NCI-H748 (cell line): Measurements from ENCODE around the gene FER.

Experiments
- DNase-seq: peaks from one replicate; lab custom pipeline; 2025; ENCODE audit not compliant: unreplicated experiment; lab: John Stamatoyannopoulos, UW

The FER gene

GRCh38 chr5:109225716-109226625 is 478.3 kb downstream of the FER start:
- no peak for DNase-seq

GRCh38 chr5:109230369-109230768 is 482.7 kb downstream of the FER start:
- DNase-seq: no peak

GRCh38 chr5:109231331-109231730 is 483.6 kb downstream of the FER start:
- DNase-seq: no peak

GRCh38 chr5:109234381-109234780 is 486.7 kb downstream of the FER start:
- no peak for DNase-seq

- DNase-seq: no peak
Observed at GRCh38 chr5:109239456-109239855, 491.8 kb downstream of the FER start.

GRCh38 chr5:109242518-109242917 is 494.8 kb downstream of the FER start:
- no peak for DNase-seq

- DNase-seq: no peak
Observed at GRCh38 chr5:109246395-109246794, 498.7 kb downstream of the FER start.
